Stimulated activated naive B cell treated with anti-CD40 and anti-IgM and Interleukin-4, amounts not matched to agents 10 μg/mL and 1 μg/mL and 100 μg/mL, for 72 hours (primary cell): Measurements from ENCODE around the gene CTDP1.

ENCODE experiments used
- ATAC-seq, 2 donors: fragments of 150-1000 bp; cut with Tn5 transposase; replicated peaks; 2 replicates each; pipeline ENCODE4 v1.10.0; 2021; ENCODE audit warnings: moderate library complexity in 1 of 2
- DNase-seq: peaks from one replicate; pipeline ENCODE4 v3.0.0; 2021
- H3K27ac Mint-ChIP-seq: one replicate; pipeline ENCODE4 v1.8.0; 2022; ENCODE audit warnings: mild to moderate bottlenecking, mixed read lengths
- H3K27me3 Mint-ChIP-seq, 2 donors: one replicate each; pipeline ENCODE4 v1.8.0; 2022; ENCODE audit warnings: mixed read lengths in 2 of 2
- H3K36me3 Mint-ChIP-seq, 2 donors: one replicate each; pipeline ENCODE4 v1.8.0; 2022; ENCODE audit warnings: mixed read lengths in 2 of 2, mild to moderate bottlenecking in 1 of 2
- H3K4me1 Mint-ChIP-seq, 2 donors: one replicate each; pipeline ENCODE4 v1.8.0; 2022; ENCODE audit warnings: mixed read lengths in 2 of 2, mild to moderate bottlenecking in 1 of 2
- H3K4me3 Mint-ChIP-seq, 2 donors: one replicate each; pipeline ENCODE4 v1.8.0; 2022; ENCODE audit warnings: mild to moderate bottlenecking in 2 of 2, mixed read lengths in 2 of 2, moderate library complexity in 1 of 2
- H3K9me3 Mint-ChIP-seq, 2 donors: one replicate each; pipeline ENCODE4 v1.8.0; 2022; ENCODE audit warnings: mixed read lengths in 2 of 2, mild to moderate bottlenecking in 1 of 2

CTDP1 gene

DNA sequence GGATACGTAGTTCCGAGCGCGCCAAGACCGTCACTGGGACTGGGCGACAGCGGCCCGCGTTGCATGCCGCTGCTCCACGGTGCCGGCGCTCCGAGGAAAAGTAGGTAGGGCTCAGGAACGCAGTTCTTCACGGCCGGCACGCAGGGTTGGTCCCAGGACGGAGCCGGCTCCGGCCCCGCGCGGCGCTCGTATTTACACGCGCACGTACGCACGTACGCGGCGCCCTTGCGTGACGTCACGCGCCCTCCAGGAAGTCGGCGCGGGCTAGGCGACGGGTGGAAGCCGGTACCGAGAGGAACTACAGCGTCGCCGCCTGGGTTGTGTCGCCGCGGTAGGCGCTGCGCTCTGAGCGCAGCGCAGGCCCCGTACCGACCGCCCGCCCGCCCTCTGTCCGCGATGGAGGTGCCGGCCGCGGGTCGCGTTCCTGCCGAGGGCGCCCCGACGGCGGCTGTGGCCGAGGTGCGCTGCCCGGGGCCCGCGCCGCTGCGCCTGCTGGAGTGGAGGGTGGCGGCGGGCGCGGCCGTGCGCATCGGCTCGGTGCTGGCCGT lies at the start of gene CTDP1:
Gene CTDP1, plus strand, starts transcription at position 252 of the 548 bp plus-strand sequence. Its CDS starts 145 bp downstream, at position 397.
- DNase-seq (peak; percentile 82), ATAC-seq (peak; percentile 72 to 77)
- Mint-ChIP-seq H3K4me3 (peak within 1 kb of the TSS; percentile 93 to 97), H3K27me3 (no peaks in the 10 kb centered on the region), H3K36me3 (peaks cover 12 to 39% of the 10 kb centered on the region in 2 donors), H3K4me1 (peaks cover 35 to 62% of the 10 kb centered on the region in 2 donors), H3K27ac (peak within 1 kb of the TSS; percentile 100), H3K9me3 (no peaks in the 10 kb centered on the region)

DNA sequence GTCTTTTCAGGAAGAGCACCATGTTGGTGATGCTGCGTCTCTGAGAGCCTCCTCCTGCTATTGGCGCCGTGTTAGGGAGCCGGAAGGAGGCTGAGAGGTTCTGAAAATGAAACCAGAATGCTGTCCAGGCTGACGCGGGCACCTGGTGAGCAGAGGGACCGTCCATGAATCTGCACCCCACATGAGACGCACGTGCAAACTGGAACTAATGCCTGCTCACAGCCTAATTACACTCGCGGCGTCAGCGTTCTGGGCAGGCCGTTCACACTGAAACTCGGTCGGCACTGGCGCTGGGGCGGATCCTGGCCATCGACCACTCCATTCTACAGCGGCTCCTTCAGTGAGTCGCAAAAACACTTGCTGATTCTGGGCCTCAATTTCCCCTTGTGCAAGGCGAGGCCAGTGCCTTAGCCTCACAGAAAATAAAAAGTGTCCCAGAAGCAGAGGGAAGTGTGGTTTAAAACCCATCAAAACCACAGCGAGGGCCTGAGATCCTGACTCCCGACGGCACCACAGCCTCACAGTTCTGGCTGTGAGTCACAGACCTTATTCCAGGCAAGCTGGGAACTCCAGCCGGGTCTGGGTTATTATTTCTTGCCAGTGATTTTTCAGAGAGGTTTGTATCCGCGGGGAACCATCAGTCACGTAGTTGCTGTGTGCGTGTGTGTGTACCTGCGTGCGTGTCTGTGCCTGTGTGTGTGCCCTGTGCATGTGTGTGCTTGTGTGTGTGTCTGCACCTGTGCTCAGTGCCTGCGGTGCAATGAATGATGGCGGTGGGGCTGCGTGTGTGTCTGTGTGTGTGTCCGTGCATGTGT lies 49.1 kb upstream of the CTDP1 start:
- peaks cover 7 to 20% of the 10 kb centered on the region in 2 donors for H3K9me3 Mint-ChIP-seq
- H3K4me3 Mint-ChIP-seq: no peak overlapping the region
- DNase-seq: no peak
- no peak for ATAC-seq
- no peaks in the 10 kb centered on the region for H3K27me3 Mint-ChIP-seq
- H3K36me3 Mint-ChIP-seq: peaks cover 2 to 11% of the 10 kb centered on the region in 2 donors
- H3K4me1 Mint-ChIP-seq: peaks cover 35 to 62% of the 10 kb centered on the region in 2 donors
- H3K27ac Mint-ChIP-seq: peak overlapping the region; percentile 39

DNA sequence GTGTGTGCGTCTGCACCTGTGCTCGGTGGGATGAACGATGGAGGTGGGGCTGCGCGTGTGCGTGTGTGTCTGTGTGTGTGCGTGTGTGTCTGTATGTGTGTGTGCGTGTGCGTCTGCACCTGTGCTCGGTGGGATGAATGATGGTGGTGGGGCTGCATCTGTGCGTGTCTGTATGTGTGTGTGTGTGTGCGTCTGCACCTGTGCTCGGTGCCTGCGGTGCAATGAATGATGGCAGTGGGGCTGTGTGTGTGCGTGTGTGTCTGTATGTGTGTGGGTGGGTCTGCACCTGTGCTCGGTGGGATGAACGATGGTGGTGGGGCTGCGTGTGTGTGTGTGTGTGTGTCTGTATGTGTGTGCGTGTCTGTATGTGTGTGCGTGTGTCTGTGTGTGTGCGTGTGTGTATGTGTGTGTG lies 48.5 kb upstream of the CTDP1 start:
- Mint-ChIP-seq H3K4me3 (no peak overlapping the region), H3K27ac (peak overlapping the region; percentile 39), H3K9me3 (peaks cover 7 to 18% of the 10 kb centered on the region in 2 donors), H3K36me3 (peaks cover 2 to 9% of the 10 kb centered on the region in 2 donors), H3K4me1 (peaks cover 30 to 56% of the 10 kb centered on the region in 2 donors), H3K27me3 (no peaks in the 10 kb centered on the region)
- DNase-seq (no peak), ATAC-seq (no peak)

DNA sequence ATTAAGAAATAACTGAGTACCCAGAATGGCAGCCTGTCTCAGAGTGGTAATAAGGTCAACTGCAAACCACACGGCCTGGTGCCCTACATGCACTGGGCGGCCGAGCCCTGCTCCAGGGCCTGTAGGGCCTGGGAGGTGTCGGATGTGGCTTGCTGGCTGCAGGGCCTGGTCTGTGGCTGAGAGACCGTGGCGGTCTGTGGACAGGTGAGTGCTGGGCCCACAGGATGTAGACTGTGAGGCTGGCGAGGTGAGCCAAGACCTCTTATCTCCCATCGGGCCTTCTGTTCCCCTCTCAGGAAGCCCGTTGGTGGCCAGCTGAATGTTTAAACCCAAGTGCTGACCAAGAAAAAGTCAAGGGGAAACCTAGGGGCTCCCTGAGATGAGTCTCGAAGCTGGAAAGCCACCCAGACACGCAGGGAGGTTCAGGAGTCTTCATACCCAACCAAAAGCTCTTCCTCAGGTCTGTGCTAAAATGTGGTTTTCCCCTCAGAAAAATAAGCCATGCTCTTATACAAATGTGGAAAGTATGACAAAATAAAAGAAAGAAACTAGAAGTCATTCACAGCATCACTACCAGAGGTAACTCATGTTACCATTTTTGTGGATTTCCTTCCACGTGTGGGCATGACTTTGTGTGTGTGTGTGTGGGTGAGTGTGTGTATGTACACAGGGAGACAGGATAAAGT lies 47.7 kb upstream of the CTDP1 start:
- peak in 1 of 2 donors; percentile 22 for ATAC-seq
- peak overlapping the region; percentile 65 for H3K27ac Mint-ChIP-seq

GRCh38 chr18:79632765-79633164 lies 46.8 kb upstream of the CTDP1 start:
- Mint-ChIP-seq H3K27ac (no peak overlapping the region), H3K4me1 (peaks cover 24 to 39% of the 10 kb centered on the region in 2 donors), H3K4me3 (no peak overlapping the region), H3K9me3 (peaks cover 7 to 18% of the 10 kb centered on the region in 2 donors), H3K27me3 (peaks cover 0 to 5% of the 10 kb centered on the region in 2 donors), H3K36me3 (peaks cover 0 to 9% of the 10 kb centered on the region in 2 donors)
- DNase-seq (no peak), ATAC-seq (no peak)

More for the DNA sequence above, 47.7 kb upstream of the CTDP1 start:
- H3K9me3 Mint-ChIP-seq: peaks cover 7 to 18% of the 10 kb centered on the region in 2 donors
- DNase-seq: no peak
- H3K4me1 Mint-ChIP-seq: peaks cover 28 to 48% of the 10 kb centered on the region in 2 donors
- no peak overlapping the region for H3K4me3 Mint-ChIP-seq
- H3K27me3 Mint-ChIP-seq: peaks cover 0 to under 1% of the 10 kb centered on the region in 2 donors
- H3K36me3 Mint-ChIP-seq: peaks cover 2 to 9% of the 10 kb centered on the region in 2 donors

DNA sequence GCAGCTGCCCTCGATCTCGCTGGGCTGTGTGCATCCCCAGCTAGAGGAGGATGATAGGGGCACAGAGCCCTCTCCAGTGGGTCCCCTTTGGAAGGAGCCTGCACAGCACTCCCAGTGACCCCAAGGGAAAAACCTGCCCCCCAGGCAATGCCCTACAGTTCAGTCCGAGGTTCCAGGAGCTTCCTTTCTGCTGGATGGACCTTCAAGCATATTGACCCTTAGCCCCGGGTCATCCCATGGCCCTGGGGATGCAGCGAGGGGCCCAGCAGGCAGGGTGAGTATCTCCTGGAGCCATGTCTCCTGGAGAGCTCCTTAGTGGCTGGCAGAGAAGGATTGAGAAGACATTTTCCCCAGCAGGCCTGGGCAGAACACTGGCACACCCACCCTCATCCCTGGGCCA lies 45.4 kb upstream of the CTDP1 start:
- peaks cover 0 to 9% of the 10 kb centered on the region in 2 donors for H3K36me3 Mint-ChIP-seq
- H3K4me3 Mint-ChIP-seq: no peak overlapping the region
- no peak overlapping the region for H3K27ac Mint-ChIP-seq
- ATAC-seq (no peak), DNase-seq (no peak)
- H3K4me1 Mint-ChIP-seq: peaks cover 22 to 35% of the 10 kb centered on the region in 2 donors
- H3K9me3 Mint-ChIP-seq: peaks cover 7 to 18% of the 10 kb centered on the region in 2 donors
- H3K27me3 Mint-ChIP-seq: peaks cover 0 to 12% of the 10 kb centered on the region in 2 donors

- DNase-seq (no peak), ATAC-seq (no peak)
- peaks cover 7 to 18% of the 10 kb centered on the region in 2 donors for H3K9me3 Mint-ChIP-seq
- H3K36me3 Mint-ChIP-seq: peaks cover 0 to 9% of the 10 kb centered on the region in 2 donors
- H3K27me3 Mint-ChIP-seq: peaks cover 0 to 12% of the 10 kb centered on the region in 2 donors
- H3K4me3 Mint-ChIP-seq: no peak overlapping the region
- no peak overlapping the region for H3K27ac Mint-ChIP-seq
- H3K4me1 Mint-ChIP-seq: peaks cover 24 to 38% of the 10 kb centered on the region in 2 donors
Observed at GRCh38 chr18:79634593-79635426, 44.8 kb upstream of the CTDP1 start.

DNA sequence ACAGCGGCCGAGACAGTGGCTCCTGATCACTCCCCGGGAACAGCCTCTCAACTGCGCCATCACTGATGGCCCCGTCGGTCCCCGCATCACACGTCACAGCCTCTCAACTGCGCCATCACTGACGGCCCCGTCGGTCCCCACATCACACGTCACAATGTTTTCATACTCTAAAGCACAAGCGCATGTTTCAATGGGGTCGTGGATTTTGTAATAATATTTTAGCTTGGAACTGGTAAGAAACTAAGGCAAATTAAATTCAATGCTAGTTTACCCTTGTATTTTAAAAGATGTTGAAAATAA lies 44.2 kb upstream of the CTDP1 start:
- no peak overlapping the region for H3K27ac Mint-ChIP-seq
- H3K4me1 Mint-ChIP-seq: peaks cover 28 to 41% of the 10 kb centered on the region in 2 donors
- DNase-seq: no peak
- peaks cover 0 to 12% of the 10 kb centered on the region in 2 donors for H3K27me3 Mint-ChIP-seq
- ATAC-seq: no peak
- H3K4me3 Mint-ChIP-seq: no peak overlapping the region
- peaks cover 0 to 9% of the 10 kb centered on the region in 2 donors for H3K36me3 Mint-ChIP-seq
- peaks cover 7 to 18% of the 10 kb centered on the region in 2 donors for H3K9me3 Mint-ChIP-seq

- H3K9me3 Mint-ChIP-seq: peaks cover 7 to 9% of the 10 kb centered on the region in 2 donors
- DNase-seq (no peak), ATAC-seq (no peak)
- peaks cover 16 to 26% of the 10 kb centered on the region in 2 donors for H3K4me1 Mint-ChIP-seq
- H3K4me3 Mint-ChIP-seq: peak overlapping the region in 1 of 2 donors; percentile 32
- peaks cover 0 to 12% of the 10 kb centered on the region in 2 donors for H3K27me3 Mint-ChIP-seq
- peaks cover 0 to 6% of the 10 kb centered on the region in 2 donors for H3K36me3 Mint-ChIP-seq
- no peak overlapping the region for H3K27ac Mint-ChIP-seq
Observed at GRCh38 chr18:79637181-79637920, 42.3 kb upstream of the CTDP1 start.

GRCh38 chr18:79637921-79638909 lies 41.4 kb upstream of the CTDP1 start:
- H3K36me3 Mint-ChIP-seq: peaks cover 0 to 6% of the 10 kb centered on the region in 2 donors

DNA sequence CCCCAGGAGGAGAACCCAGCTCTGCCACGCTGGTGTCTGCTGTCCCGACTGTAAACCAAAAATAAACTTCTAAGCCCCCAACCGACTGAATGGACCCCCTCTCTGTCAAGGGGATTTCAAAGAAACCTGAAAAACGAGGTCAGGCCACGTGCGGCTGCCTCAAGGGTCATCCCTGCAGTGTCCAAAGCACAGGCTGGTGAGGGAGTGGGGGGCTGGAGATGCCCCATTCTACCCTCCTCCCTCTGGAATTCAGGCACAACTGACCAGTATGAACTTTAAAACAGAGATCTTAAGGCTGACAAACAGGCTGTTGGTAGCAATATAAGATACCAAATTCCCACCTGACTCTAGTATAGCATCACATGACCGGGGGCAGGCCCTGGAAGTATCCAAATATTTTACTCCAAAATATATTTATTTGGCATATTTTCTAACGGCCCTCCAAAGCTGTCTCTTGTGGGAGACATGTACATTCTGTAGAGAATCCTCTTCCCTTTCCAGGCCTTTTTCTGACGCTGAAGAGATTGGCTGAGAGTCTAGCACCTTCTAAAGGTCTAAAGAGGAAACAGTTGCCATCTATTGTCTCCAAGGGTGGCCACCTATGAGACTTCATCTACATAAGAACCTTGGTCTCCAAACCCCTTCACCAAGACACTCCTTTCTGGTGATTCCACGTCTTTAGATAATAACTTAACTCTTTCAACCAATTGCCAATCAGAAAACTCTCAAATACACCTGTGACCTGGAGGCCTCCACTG lies 40.4 kb upstream of the CTDP1 start:
- Mint-ChIP-seq H3K4me1 (peaks cover 21 to 42% of the 10 kb centered on the region in 2 donors), H3K36me3 (no peaks in the 10 kb centered on the region), H3K27ac (peak overlapping the region; percentile 4), H3K4me3 (no peak overlapping the region), H3K9me3 (no peaks in the 10 kb centered on the region), H3K27me3 (peaks cover 0 to 12% of the 10 kb centered on the region in 2 donors)
- DNase-seq (no peak), ATAC-seq (no peak)

More at GRCh38 chr18:79637921-79638909, 41.4 kb upstream of the CTDP1 start:
- Mint-ChIP-seq H3K9me3 (peaks cover 7 to 8% of the 10 kb centered on the region in 2 donors), H3K4me3 (no peak overlapping the region), H3K4me1 (peaks cover 22 to 33% of the 10 kb centered on the region in 2 donors), H3K27me3 (peaks cover 0 to 12% of the 10 kb centered on the region in 2 donors), H3K27ac (no peak overlapping the region)
- DNase-seq (no peak), ATAC-seq (no peak)
